D341Med (cell line): ENCODE results near the gene CHST4.
"Not testable (repeated sequence)": the region's sequence is repeated elsewhere in the genome, so short reads cannot be mapped to it uniquely, and the experiment has no call there.

Source experiments
- DNase-seq: peaks from one replicate; pipeline ENCODE4 v3.0.0; 2012; ENCODE audit warnings: low spot score

The CHST4 gene

DNA sequence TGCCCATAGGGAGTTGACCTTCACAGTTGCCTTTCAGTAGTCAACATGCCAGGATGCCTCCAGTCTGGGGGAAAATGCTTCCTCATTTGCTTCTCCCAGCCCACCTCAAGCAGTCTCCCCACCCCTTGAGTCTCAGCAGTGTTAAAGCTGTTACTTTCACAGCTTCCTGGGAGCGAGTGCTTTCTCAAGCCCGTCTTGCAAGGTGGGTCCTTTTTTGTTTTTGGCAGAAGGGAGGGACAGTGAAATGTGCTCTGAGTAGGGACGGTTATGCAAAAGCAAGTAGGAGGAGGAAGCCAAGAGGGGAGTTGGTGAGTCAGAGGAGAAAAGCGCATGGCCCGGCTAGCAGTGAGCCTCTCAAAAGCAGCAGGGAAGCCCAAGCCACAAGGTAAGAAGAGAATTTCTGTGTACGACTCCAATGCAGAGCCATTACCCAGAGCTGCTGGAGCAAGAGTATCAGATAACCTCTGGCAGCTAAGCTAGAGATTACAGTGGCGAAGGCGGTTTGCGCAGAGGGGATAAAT, at the start of gene CHST4:
Gene CHST4 (plus strand): TSS at position 316 of the 521 bp plus-strand sequence. CDS start 10,252 bp downstream, outside the sequence.
- DNase-seq: peak; percentile 53

GRCh38 chr16:71476457-71477124, 49.6 kb upstream of the CHST4 start:
- DNase-seq: no peak

DNA sequence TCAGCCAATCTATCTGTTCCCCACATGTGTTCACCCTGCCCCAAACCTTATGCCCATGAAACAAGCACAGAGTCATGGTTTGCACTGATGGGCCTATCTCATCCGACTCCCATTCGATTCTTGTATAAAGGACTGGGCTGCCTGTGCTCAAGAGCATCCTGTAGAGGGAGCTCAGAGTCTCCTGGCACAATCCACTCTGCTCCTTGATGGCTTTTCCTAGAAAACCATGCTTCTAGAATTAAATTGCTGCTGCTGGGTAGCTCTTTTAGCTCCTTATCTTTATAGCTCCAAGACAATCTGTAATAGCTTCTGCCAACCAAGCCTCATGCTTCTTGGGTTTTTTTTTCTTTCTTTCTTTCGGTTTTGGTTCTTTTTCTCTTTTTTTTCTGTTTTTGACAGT, 46.8 kb upstream of the CHST4 start:
- DNase-seq: peak; percentile 63

GRCh38 chr16:71480956-71481355, 45.3 kb upstream of the CHST4 start:
- no peak for DNase-seq

DNA sequence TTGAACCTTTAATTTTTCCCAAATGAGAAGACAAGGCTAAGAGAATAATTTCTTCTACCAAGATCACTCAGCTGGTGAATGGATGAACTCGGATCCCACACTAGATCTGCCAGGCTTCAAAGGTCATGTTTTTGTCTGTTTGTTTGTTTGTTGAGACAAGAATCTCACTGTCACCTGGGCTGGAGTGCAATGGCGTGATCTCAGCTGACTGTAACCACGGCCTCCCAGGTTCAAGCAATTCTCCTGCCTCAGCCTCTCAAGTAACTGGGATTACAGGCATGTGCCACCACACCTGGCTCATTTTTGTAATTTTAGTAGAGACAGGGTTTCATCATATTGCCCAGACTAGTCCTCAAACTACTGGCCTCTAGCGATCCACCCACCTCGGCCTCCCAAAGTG, 43.7 kb upstream of the CHST4 start:
- no peak for DNase-seq

GRCh38 chr16:71484006-71484893, 42.0 kb upstream of the CHST4 start:
- DNase-seq: peak; percentile 87

GRCh38 chr16:71489122-71489521, 37.1 kb upstream of the CHST4 start, which contains the start of gene ZNF19:
ZNF19 (minus strand) TSS chr16:71489324; CDS start chr16:71482114, 7,210 bp downstream.
- no peak for DNase-seq

- DNase-seq: no peak
Measured at GRCh38 chr16:71490361-71490760, 35.9 kb upstream of the CHST4 start.

DNA sequence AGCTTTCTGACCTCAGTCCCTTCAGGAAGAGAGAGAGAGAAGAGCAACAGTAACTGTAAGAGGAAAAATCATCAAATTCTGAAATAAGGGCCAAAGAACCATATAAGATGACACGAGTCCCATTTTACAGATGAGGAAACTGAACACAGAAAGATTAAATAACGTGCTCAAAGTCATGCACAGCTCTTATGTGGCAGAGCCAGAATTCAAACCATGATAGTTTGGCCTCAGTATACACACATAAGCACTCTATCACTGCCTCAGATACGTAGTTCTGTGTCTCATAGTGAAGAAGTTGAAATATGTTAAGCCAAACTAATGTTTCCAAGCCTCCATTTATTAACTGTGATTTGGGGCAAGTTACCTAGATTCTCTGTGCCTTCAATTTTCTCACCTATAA, 35.2 kb upstream of the CHST4 start:
- no peak for DNase-seq

DNA sequence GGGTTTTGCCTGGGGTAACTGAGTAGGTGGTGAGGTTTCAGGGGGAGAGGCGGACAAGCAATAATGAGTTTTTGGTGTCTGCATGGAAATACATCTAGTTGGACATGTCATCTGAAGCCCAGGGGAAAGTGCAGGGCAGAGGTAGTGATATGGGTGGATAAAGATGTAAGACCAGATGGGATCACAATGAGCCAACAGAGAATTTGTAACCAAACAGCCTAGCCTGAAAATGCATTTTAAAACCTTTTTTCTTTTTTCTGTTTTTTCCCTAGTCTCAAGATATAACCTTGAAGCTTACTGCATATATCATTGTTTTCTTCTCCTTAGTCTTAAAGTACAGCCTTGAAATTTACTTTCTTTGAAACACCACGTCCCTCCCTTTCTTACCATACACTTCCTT, 33.4 kb upstream of the CHST4 start:
- DNase-seq: no peak

DNA sequence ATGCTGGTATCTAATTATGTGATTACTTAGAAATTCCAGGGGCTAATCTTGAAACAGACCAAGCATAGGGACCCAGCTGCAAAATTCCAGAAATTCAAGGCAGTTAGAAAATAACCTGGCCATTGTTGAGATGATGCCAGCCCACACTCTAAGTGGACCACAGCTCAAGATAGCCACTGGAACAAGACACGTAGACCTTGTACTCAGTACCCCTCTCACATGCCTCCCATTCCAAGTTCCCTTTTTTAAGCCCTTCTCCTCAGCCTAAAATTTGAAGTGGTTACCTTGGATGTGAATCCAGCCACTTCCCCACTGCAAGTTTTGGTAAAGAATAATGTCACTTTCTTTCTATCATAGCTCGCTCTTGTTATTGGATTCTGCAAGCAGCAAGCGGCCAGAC, 33.0 kb upstream of the CHST4 start:
- no peak for DNase-seq

- DNase-seq: no peak
Measured at GRCh38 chr16:71498031-71498430, 28.2 kb upstream of the CHST4 start.

DNA sequence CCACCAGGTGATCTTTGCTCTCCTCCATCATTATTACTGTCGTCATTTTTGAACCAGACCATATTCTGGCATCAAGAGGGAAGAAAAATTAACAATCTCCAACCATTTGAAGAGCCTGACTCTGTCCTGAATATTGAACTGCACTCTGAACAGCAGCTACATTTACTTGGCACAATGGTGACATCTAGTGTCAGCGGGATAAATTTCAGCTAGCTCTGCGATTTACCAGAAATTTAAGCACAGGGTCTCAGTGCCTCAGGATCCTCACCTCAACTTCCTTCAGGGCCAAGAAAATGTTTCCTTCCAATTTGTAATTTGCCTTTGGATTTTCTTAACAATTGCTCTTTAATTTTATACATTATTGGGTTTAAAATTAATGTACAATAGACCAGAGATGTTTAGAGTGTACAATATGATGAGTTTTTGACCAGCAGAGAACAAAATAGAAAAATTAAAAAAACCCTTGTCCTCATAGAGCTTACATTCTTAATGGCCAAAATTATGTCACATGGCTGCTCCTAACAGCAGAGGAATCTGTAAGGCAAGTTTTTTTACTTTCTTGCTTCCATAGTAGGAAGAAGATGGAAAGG, 26.4 kb upstream of the CHST4 start:
- DNase-seq: peak; percentile 66

- DNase-seq: no peak
Measured at GRCh38 chr16:71500964-71501363, 25.3 kb upstream of the CHST4 start.

GRCh38 chr16:71501547-71501946, 24.7 kb upstream of the CHST4 start:
- DNase-seq: no peak

GRCh38 chr16:71504051-71504450, 22.2 kb upstream of the CHST4 start:
- DNase-seq: not testable (repeated sequence)

DNA sequence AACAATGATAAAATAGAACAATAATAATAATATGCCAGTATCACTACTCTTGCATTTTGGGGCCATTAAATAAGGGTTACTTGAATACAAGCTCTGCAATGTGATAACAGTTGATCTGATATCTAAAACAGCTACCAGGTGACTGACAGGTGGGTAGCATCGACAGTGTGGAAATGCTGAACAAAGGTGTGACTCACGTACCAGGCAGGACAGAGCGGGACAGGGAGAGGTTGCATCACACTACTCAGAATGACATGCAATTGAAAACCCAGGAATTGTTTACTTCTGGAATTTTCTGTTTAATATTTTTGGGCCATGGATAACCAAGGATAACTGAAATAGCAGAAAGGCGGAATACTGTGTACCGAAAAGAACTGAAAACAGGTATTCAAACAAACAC, 21.3 kb upstream of the CHST4 start:
- DNase-seq: no peak

- no peak for DNase-seq
Measured at GRCh38 chr16:71507061-71507460, 19.2 kb upstream of the CHST4 start.

DNA sequence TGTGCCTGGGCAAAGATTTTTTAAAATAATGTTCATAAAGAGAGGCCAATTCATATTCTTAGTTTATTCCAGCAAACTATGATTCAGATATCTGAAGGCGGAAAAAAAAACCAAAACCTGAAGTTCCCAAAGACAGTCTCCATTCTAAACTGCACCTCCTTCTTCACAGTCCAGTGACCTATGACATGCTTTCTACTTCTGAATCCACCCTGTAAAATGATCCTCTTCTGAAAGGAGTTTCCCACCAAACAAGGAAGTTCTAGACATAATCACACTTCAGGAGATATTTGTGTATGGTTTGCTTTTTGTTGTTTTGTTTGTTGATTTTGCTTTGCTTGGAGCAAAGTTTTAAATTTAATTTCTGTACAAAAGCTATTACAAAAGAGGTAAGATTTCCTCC, 12.9 kb upstream of the CHST4 start:
- no peak for DNase-seq

GRCh38 chr16:71514476-71514875, 11.8 kb upstream of the CHST4 start:
- DNase-seq: no peak

- no peak for DNase-seq
Measured at GRCh38 chr16:71515026-71515425, 11.2 kb upstream of the CHST4 start.

DNA sequence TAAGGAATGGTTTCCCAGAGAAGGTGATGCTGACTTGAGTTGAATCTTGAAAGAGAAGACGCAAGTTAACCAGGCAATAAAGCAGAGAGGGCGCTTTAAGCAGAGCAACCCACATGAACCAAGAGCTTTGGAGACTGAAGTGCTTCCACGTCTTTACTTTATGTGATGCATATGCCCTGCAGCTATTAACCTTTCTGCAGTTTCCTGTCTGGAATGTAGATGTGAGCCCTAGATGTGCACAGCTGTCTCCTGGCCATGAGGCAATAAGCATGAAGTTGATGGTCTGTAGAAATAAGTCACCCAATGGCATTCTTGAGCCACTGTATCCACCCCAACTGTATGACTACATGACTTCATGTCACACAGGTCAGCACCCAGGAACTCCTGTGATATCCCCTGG, 5.7 kb upstream of the CHST4 start:
- no peak for DNase-seq
